ENCODE data around the gene IER5. TPM values are rescaled to one million over a fixed set of nuclear protein-coding genes. Genes with fewer than 3 reads are reported as not detected.

The IER5 gene
- polyA plus RNA-seq, 1 of the 3 experiments (the other 2 are of a cell fraction): 52.9 TPM

GRCh38 chr1:181116819-181117390 is 28.4 kb downstream of the IER5 start:
- no peak for DNase-seq
- H3K36me3 ChIP-seq (replicated peaks in 1 of 2; ENCODE audit: control insufficient read depth in 1 of 2, insufficient read depth in 2 of 2, low read length in 1 of 2): no peaks in the 10 kb centered on the region
- H4K20me1 ChIP-seq (ENCODE audit: insufficient read depth): no peaks in the 10 kb centered on the region
- H3K4me3 ChIP-seq (ENCODE audit: low read depth in 2 of 2, low read length in 1 of 2): no peak overlapping the region
- no peaks in the 10 kb centered on the region for H3K9me3 ChIP-seq
- no peak overlapping the region for H3K4me2 ChIP-seq
- no peaks in the 10 kb centered on the region for H3K79me2 ChIP-seq (ENCODE audit: insufficient read depth)
- 74% methylated on average over 3 of the region's 3 CpGs for WGBS (ENCODE audit: low lambda C conversion rate)
- ChIA-PET CTCF (interaction anchor here (1.3 to 18.5 kb wide), 6 partner anchors 9 to 235 kb away, joined by 4 to 143 read pairs (median 6); no protein-coding TSS in a partner anchor), POLR2A (interaction anchor here (1.0 to 1.6 kb wide), 4 partner anchors 10 to 28 kb away, joined by 4 to 16 read pairs (median 6); partner anchors contain the start of gene IER5)
- H3K27ac ChIP-seq (ENCODE audit: low read depth in 2 of 2, low read length in 1 of 2): no peak overlapping the region; a peak in 1 of 4 replicates
- peaks cover 12% of the 10 kb centered on the region for H3F3A ChIP-seq (replicated peaks; ENCODE audit: insufficient read depth)
- peaks cover 12 to 29% of the 10 kb centered on the region in 2 experiments; a peak in 3 of 4 replicates for H3K4me1 ChIP-seq (ENCODE audit: control insufficient read depth in 1 of 2, insufficient read depth in 2 of 2, low read depth in 1 of 2, low read length in 1 of 2)
- no peak overlapping the region for H2AFZ ChIP-seq (ENCODE audit: low read depth)
- no peaks in the 10 kb centered on the region for H3K9me2 ChIP-seq
- H3K27me3 ChIP-seq (ENCODE audit: insufficient read depth): no peaks in the 10 kb centered on the region
- TF ChIP-seq SIN3A (IDR thresholded peaks at IDR 0.05; ENCODE audit: borderline replicate concordance, low read depth, low read length) (no peak), GABPA (IDR thresholded peaks at IDR 0.05; ENCODE audit: low read depth) (no peak), USF1 (IDR thresholded peaks at IDR 0.05; ENCODE audit: borderline replicate concordance, low read depth) (no peak), TCF12 (IDR thresholded peaks at IDR 0.05) (no peak), RAD21 (IDR thresholded peaks at IDR 0.05; ENCODE audit: low read length) (no peak), RFX5 (IDR thresholded peaks at IDR 0.05; ENCODE audit: low read length) (no peak), FOSL2 (IDR thresholded peaks at IDR 0.05; ENCODE audit: borderline replicate concordance, low read depth) (no peak)
- TF ChIP-seq, protein P1, sequence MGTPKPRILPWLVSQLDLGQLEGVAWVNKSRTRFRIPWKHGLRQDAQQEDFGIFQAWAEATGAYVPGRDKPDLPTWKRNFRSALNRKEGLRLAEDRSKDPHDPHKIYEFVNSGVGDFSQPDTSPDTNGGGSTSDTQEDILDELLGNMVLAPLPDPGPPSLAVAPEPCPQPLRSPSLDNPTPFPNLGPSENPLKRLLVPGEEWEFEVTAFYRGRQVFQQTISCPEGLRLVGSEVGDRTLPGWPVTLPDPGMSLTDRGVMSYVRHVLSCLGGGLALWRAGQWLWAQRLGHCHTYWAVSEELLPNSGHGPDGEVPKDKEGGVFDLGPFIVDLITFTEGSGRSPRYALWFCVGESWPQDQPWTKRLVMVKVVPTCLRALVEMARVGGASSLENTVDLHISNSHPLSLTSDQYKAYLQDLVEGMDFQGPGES (IDR thresholded peaks at IDR 0.05; ENCODE audit: low read depth, low read length): no peak
- no peak overlapping the region for H3K9ac ChIP-seq

GRCh38 chr1:181117648-181118449 is 29.3 kb downstream of the IER5 start:
- ChIA-PET POLR2A (interaction anchor here (0.6 to 1.6 kb wide), 7 partner anchors 9 to 30 kb away, joined by 3 to 16 read pairs (median 4); partner anchors contain the start of gene IER5), CTCF (interaction anchor here (1.2 to 18.5 kb wide), 8 partner anchors 9 to 236 kb away, joined by 3 to 143 read pairs (median 5); no protein-coding TSS in a partner anchor)
- Histone ChIP-seq H3K36me3 (replicated peaks in 1 of 2; ENCODE audit: control insufficient read depth in 1 of 2, insufficient read depth in 2 of 2, low read length in 1 of 2) (no peaks in the 10 kb centered on the region), H3K79me2 (ENCODE audit: insufficient read depth) (no peaks in the 10 kb centered on the region), H4K20me1 (ENCODE audit: insufficient read depth) (no peaks in the 10 kb centered on the region), H3K27me3 (ENCODE audit: insufficient read depth) (no peaks in the 10 kb centered on the region), H3K4me3 (ENCODE audit: low read depth in 2 of 2, low read length in 1 of 2) (no peak overlapping the region), H3F3A (replicated peaks; ENCODE audit: insufficient read depth) (peaks cover 2% of the 10 kb centered on the region), H3K9me2 (no peaks in the 10 kb centered on the region), H3K27ac (ENCODE audit: low read depth in 2 of 2, low read length in 1 of 2) (no peak overlapping the region; a peak in 1 of 4 replicates), H3K4me2 (no peak overlapping the region), H3K9ac (no peak overlapping the region), H3K4me1 (ENCODE audit: control insufficient read depth in 1 of 2, insufficient read depth in 2 of 2, low read depth in 1 of 2, low read length in 1 of 2) (peaks cover 5 to 22% of the 10 kb centered on the region in 2 experiments; a peak in 3 of 4 replicates), H3K9me3 (no peaks in the 10 kb centered on the region), H2AFZ (ENCODE audit: low read depth) (no peak overlapping the region)
- no peak for TF ChIP-seq RCOR1 (IDR thresholded peaks at IDR 0.05; ENCODE audit: low read length)
- TF ChIP-seq GATA2 (CRISPR knock-in tag; IDR thresholded peaks at IDR 0.05): peak; percentile 73
- peak; percentile 11 for TF ChIP-seq CHD2 (IDR thresholded peaks at IDR 0.05; ENCODE audit: low read length, partially characterized antibody)
- peak; percentile 48 for DNase-seq
- WGBS (ENCODE audit: low lambda C conversion rate): 62% methylated on average over 7 of the region's 9 CpGs
